ENCODE results near the gene EVX2. TPM values are rescaled to one million over a fixed set of nuclear protein-coding genes. Genes with fewer than 3 reads are reported as not detected.

EVX2 gene
- total and polyA plus RNA-seq, 2 of the 13 experiments (the other 11 are each of a cell fraction or from before 2014, with no cell fraction given), result not detected

GRCh38 chr2:176080540-176081375 lies 3.0 kb downstream of the EVX2 start:
- DNase-seq (ENCODE audit: low spot score), result no peak
- H3K36me3 ChIP-seq (replicated peaks in 1 of 2; ENCODE audit: control insufficient read depth in 1 of 2, insufficient read depth in 2 of 2, low read length in 2 of 2), result no peaks in the 10 kb centered on the region
- H3K27me3 ChIP-seq (ENCODE audit: control insufficient read depth in 1 of 2, insufficient read depth in 2 of 2, low read length in 2 of 2), result peaks cover 4 to 74% of the 10 kb centered on the region in 2 experiments; a peak in 4 of 5 replicates
- FAIRE-seq, result no peak
- no peaks in the 10 kb centered on the region for H3K9me3 ChIP-seq (ENCODE audit: low read length)
- BruUV-seq (replicated peaks), result no TSS peak
- no peak overlapping the region for H3K4me2 ChIP-seq (ENCODE audit: low read depth, low read length)
- H3K4me1 ChIP-seq (ENCODE audit: insufficient read depth, low read length), result peaks cover 3% of the 10 kb centered on the region; the same call in 1 of the 2 replicates
- ChIA-PET POLR2A (no interaction called here), CTCF (ENCODE audit: low intra/inter-chr PET ratio, low total read pairs) (interaction anchor here (0.9 kb wide), 1 partner anchor 391 kb away, joined by 5 read pairs; no protein-coding TSS in a partner anchor)
- in situ Hi-C loops (cut with HindIII; ENCODE audit: extremely low pct_ligation_motif_present, low pct_unique_long_range_greater_than_20kb), result no loop called here
- H3K4me3 ChIP-seq (replicated peaks in 1 of 3; ENCODE audit: insufficient read depth in 1 of 3, low read depth in 2 of 3, low read length in 3 of 3), result no peak overlapping the region
- 86% methylated on average over 60 of the region's 68 CpGs for WGBS (ENCODE audit: low lambda C conversion rate)
- H3K79me2 ChIP-seq (ENCODE audit: insufficient read depth, low read length), result no peaks in the 10 kb centered on the region
- H4K20me1 ChIP-seq (ENCODE audit: insufficient read depth, low read length), result no peaks in the 10 kb centered on the region
- ATAC-seq, result no peak
- no peak overlapping the region for H3K9ac ChIP-seq (ENCODE audit: insufficient read depth, low read depth, low read length)
- H2AFZ ChIP-seq (ENCODE audit: low read length), result no peak overlapping the region
- intact Hi-C loops (cut with micrococcal nuclease; ENCODE audit: unreplicated experiment), result no loop called here
- no peak for TF ChIP-seq PRDM15 (CRISPR knock-in tag; IDR thresholded peaks at IDR 0.05)
- no peak for TF ChIP-seq ZNF841 (CRISPR knock-in tag; IDR thresholded peaks at IDR 0.05; ENCODE audit: borderline replicate concordance)
- no peak for TF ChIP-seq RARA (CRISPR knock-in tag; IDR thresholded peaks at IDR 0.05)
- TF ChIP-seq MTA3 (CRISPR knock-in tag; IDR thresholded peaks at IDR 0.05), result no peak
- no peak for TF ChIP-seq MED8 (CRISPR knock-in tag; IDR thresholded peaks at IDR 0.05; ENCODE audit: insufficient replicate concordance)
- TF ChIP-seq KAT8 (CRISPR knock-in tag; IDR thresholded peaks at IDR 0.05), result no peak
- TF ChIP-seq ZNF781 (CRISPR knock-in tag; IDR thresholded peaks at IDR 0.05; ENCODE audit: borderline replicate concordance, not compliant biosample characterization), result no peak
- no peak for TF ChIP-seq RBFOX2 (IDR thresholded peaks at IDR 0.05; ENCODE audit: low read depth, low read length)
- TF ChIP-seq SMAD1 (CRISPR knock-in tag; IDR thresholded peaks at IDR 0.05; ENCODE audit: borderline replicate concordance, low read depth), result no peak
- TF ChIP-seq ZNF512B (CRISPR knock-in tag; IDR thresholded peaks at IDR 0.05; ENCODE audit: borderline replicate concordance), result no peak
- no peak for TF ChIP-seq ZNF530 (CRISPR knock-in tag; IDR thresholded peaks at IDR 0.05; ENCODE audit: low read depth)
- TF ChIP-seq IKZF5 (CRISPR knock-in tag; IDR thresholded peaks at IDR 0.05), result no peak
- no peak for TF ChIP-seq ZNF672 (CRISPR knock-in tag; IDR thresholded peaks at IDR 0.05)
- no peak overlapping the region for H3K27ac ChIP-seq (ENCODE audit: extremely low read length, insufficient read depth, low read length)

Measured in HepG2 (cell line).